H9 (cell line): ENCODE measurements around the gene PMP22. TPM values are rescaled to one million over a fixed set of nuclear protein-coding genes. Genes with fewer than 3 reads are reported as not detected.

Source experiments
- DNase-seq: peaks from one replicate; pipeline ENCODE4 v3.0.0-alpha.2; 2017
- H2AFZ ChIP-seq: one replicate; pipeline ENCODE4 v1.6.1; 2013; ENCODE audit warnings: mild to moderate bottlenecking, low read length, control low read depth, moderate library complexity
- H2AK5ac ChIP-seq: 2 replicates; pipeline ENCODE4 v1.6.1; 2013; ENCODE audit warnings: low read length, control low read depth, mixed read lengths; ENCODE audit not compliant: insufficient read length
- H2BK120ac ChIP-seq: one replicate; pipeline ENCODE4 v1.6.1; 2013; ENCODE audit warnings: low read depth, mild to moderate bottlenecking, low read length, control low read depth, inconsistent platforms; ENCODE audit not compliant: poor library complexity, severe bottlenecking
- H2BK12ac ChIP-seq: 2 replicates; pipeline ENCODE4 v1.6.1; 2013; ENCODE audit warnings: low read length, control low read depth, mixed read lengths, low read depth; ENCODE audit not compliant: insufficient read length
- H2BK15ac ChIP-seq: 2 replicates; pipeline ENCODE4 v1.6.1; 2013; ENCODE audit warnings: low read depth, low read length, control low read depth
- H2BK20ac ChIP-seq: one replicate; pipeline ENCODE4 v1.6.1; 2013; ENCODE audit warnings: low read depth, mild to moderate bottlenecking, low read length, control low read depth, inconsistent platforms; ENCODE audit not compliant: poor library complexity, severe bottlenecking
- H2BK5ac ChIP-seq: 2 replicates; pipeline ENCODE4 v1.6.1; 2013; ENCODE audit warnings: low read length, control low read depth, mixed read lengths; ENCODE audit not compliant: insufficient read length
- H3K14ac ChIP-seq: 2 replicates; pipeline ENCODE4 v1.6.1; 2013; ENCODE audit warnings: low read length, control low read depth; ENCODE audit not compliant: insufficient read depth
- H3K18ac ChIP-seq: 2 replicates; pipeline ENCODE4 v1.6.1; 2013; ENCODE audit warnings: low read depth, mild to moderate bottlenecking, mixed read lengths, low read length, control low read depth; ENCODE audit not compliant: insufficient read length
- H3K23ac ChIP-seq: 2 replicates; pipeline ENCODE4 v1.6.1; 2013; ENCODE audit warnings: low read length, control low read depth, mixed read lengths, low read depth; ENCODE audit not compliant: insufficient read length
- H3K23me2 ChIP-seq: 2 replicates; pipeline ENCODE4 v1.6.1; 2013; ENCODE audit warnings: low read depth, mild to moderate bottlenecking, mixed read lengths, low read length, control low read depth; ENCODE audit not compliant: insufficient read length, poor library complexity, severe bottlenecking
- H3K27ac ChIP-seq: 2 replicates; pipeline ENCODE4 v1.5.1; 2013; ENCODE audit warnings: low read length, control low read depth, mixed read lengths, low read depth; ENCODE audit not compliant: insufficient read length
- H3K27me3 ChIP-seq: 2 replicates; pipeline ENCODE4 v1.6.1; 2013; ENCODE audit warnings: low read length, control low read depth, inconsistent platforms; ENCODE audit not compliant: insufficient read depth
- H3K4ac ChIP-seq: 2 replicates; pipeline ENCODE4 v1.6.1; 2013; ENCODE audit warnings: low read depth, mild to moderate bottlenecking, control low read depth, inconsistent platforms, low read length, moderate library complexity
- H3K4me1 ChIP-seq: 2 replicates; pipeline ENCODE4 v1.6.1; 2013; ENCODE audit warnings: low read length, control low read depth, inconsistent platforms; ENCODE audit not compliant: insufficient read depth
- H3K4me2 ChIP-seq: 2 replicates; pipeline ENCODE4 v1.6.1; 2013; ENCODE audit warnings: low read length, control low read depth, mixed read lengths; ENCODE audit not compliant: insufficient read length, insufficient read depth
- H3K56ac ChIP-seq: 2 replicates; pipeline ENCODE4 v1.6.1; 2013; ENCODE audit warnings: low read depth, mild to moderate bottlenecking, mixed read lengths, low read length, control low read depth; ENCODE audit not compliant: insufficient read length
- H3K79me1 ChIP-seq: 2 replicates; pipeline ENCODE4 v1.6.1; 2013; ENCODE audit warnings: low read depth, mild to moderate bottlenecking, moderate library complexity, low read length, control low read depth, inconsistent platforms; ENCODE audit not compliant: insufficient read depth, poor library complexity, severe bottlenecking
- H3K79me2 ChIP-seq: 2 replicates; pipeline ENCODE4 v1.6.1; 2013; ENCODE audit warnings: low read length, control low read depth, inconsistent platforms; ENCODE audit not compliant: insufficient read depth
- H3K9ac ChIP-seq: 2 replicates; pipeline ENCODE4 v1.6.1; 2013; ENCODE audit warnings: low read length, control low read depth, mixed read lengths; ENCODE audit not compliant: insufficient read length; ENCODE audit errors: extremely low read depth
- H3K9me3 ChIP-seq: one replicate; pipeline ENCODE4 v1.6.1; 2013; ENCODE audit warnings: low read depth, low read length, inconsistent platforms; ENCODE audit not compliant: control insufficient read depth
- H3T11ph ChIP-seq: one replicate; pipeline ENCODE4 v1.6.1; 2013; ENCODE audit warnings: mild to moderate bottlenecking, low read length, control low read depth, inconsistent platforms
- H4K20me1 ChIP-seq: one replicate; pipeline ENCODE4 v1.6.1; 2013; ENCODE audit not compliant: control insufficient read depth, insufficient read length, insufficient read depth
- H4K5ac ChIP-seq: 2 replicates; pipeline ENCODE4 v1.6.1; 2013; ENCODE audit warnings: low read depth, mild to moderate bottlenecking, mixed read lengths, low read length, control low read depth; ENCODE audit not compliant: insufficient read length
- H4K8ac ChIP-seq: replicated peaks from 2 replicates; pipeline ENCODE4 v1.6.1; 2013; ENCODE audit warnings: low read length, control low read depth, mixed read lengths, low read depth; ENCODE audit not compliant: insufficient read length
- H4K91ac ChIP-seq: 2 replicates; pipeline ENCODE4 v1.6.1; 2013; ENCODE audit warnings: low read depth, mild to moderate bottlenecking, moderate library complexity, mixed read lengths, low read length, control low read depth; ENCODE audit not compliant: insufficient read length
- H3K27ac Mint-ChIP-seq, 3 experiments: 2 replicates in 2 of 3; 3 replicates in 1 of 3; pipeline ENCODE4 v1.8.0; 2020 to 2021; ENCODE audit warnings: mixed read lengths in 3 of 3, mild to moderate bottlenecking in 1 of 3, moderate library complexity in 1 of 3
- H3K27me3 Mint-ChIP-seq: 2 replicates; pipeline ENCODE4 v1.8.0; 2021; ENCODE audit warnings: low read depth, mild to moderate bottlenecking, moderate library complexity, mixed read lengths
- H3K36me3 Mint-ChIP-seq, 3 experiments: 2 replicates in 2 of 3; 3 replicates in 1 of 3; pipeline ENCODE4 v1.8.0; 2020 to 2021; ENCODE audit warnings: low read depth in 3 of 3, mixed read lengths in 3 of 3; ENCODE audit not compliant: insufficient read depth in 1 of 3
- H3K4me1 Mint-ChIP-seq, 2 experiments: 2 replicates each; pipeline ENCODE4 v1.8.0; 2020; ENCODE audit warnings: mixed read lengths in 2 of 2
- H3K4me3 Mint-ChIP-seq, 2 experiments: 2 replicates in 1 of 2; 3 replicates in 1 of 2; pipeline ENCODE4 v1.8.0; 2020 to 2021; ENCODE audit warnings: mild to moderate bottlenecking in 2 of 2, mixed read lengths in 2 of 2, moderate library complexity in 1 of 2
- H3K9me3 Mint-ChIP-seq, 2 experiments: 2 replicates in 1 of 2; 3 replicates in 1 of 2; pipeline ENCODE4 v1.8.0; 2020; ENCODE audit warnings: mild to moderate bottlenecking in 2 of 2, mixed read lengths in 2 of 2, moderate library complexity in 1 of 2
- CTCF ChIP-seq: fragments of 200-600 bp; sonication (generic); conservative IDR thresholded peaks from 3 replicates; pipeline ENCODE4 v1.8.0; 2021; ENCODE audit warnings: antibody characterized with exemption, mild to moderate bottlenecking
- WGBS: extraction: QIAGEN DNeasy Blood & Tissue Kit; methylation state at CpG from one replicate; pipeline ENCODE4 v1.1.7; 2013; ENCODE audit warnings: missing lambda C conversion rate, low lambda C conversion rate, mixed read lengths; ENCODE audit not compliant: insufficient read length; ENCODE audit errors: extremely low coverage; 5-methylcytosine and 5-hydroxymethylcytosine counted together
- total RNA-seq: library from RNA; stranded (reverse); gene quantifications from 2 replicates; pipeline ENCODE4 v1.2.1, GENCODE V29; 2021

PMP22 gene
- total RNA-seq, 1 experiment from 2014 or later = 1.5 TPM

- Histone ChIP-seq H4K5ac (no peak overlapping the region), H3K9me3 (no peaks in the 10 kb centered on the region), H2BK5ac (no peak overlapping the region), H3K27me3 (peaks cover 46% of the 10 kb centered on the region), H2BK12ac (no peak overlapping the region), H3K4me2 (peak overlapping the region; percentile 71), H3K23me2 (peaks cover 25% of the 10 kb centered on the region), H3K23ac (no peak overlapping the region), H3K56ac (no peak overlapping the region), H3K18ac (no peak overlapping the region), H3T11ph (no peak overlapping the region), H3K79me2 (no peaks in the 10 kb centered on the region), H3K4me1 (no peaks in the 10 kb centered on the region), H3K79me1 (no peaks in the 10 kb centered on the region), H3K14ac (no peak overlapping the region), H4K91ac (no peak overlapping the region), H2BK120ac (no peak overlapping the region), H4K20me1 (no peaks in the 10 kb centered on the region), H4K8ac (no peak overlapping the region), H2AK5ac (no peak overlapping the region), H2AFZ (no peak overlapping the region), H2BK20ac (no peak overlapping the region), H2BK15ac (no peak overlapping the region), H3K4ac (no peak overlapping the region), H3K9ac (no peak overlapping the region), H3K27ac (no peak overlapping the region)
- peaks cover 22% of the 10 kb centered on the region in 2 experiments for H3K4me1 Mint-ChIP-seq
- H3K4me3 Mint-ChIP-seq = peak overlapping the region; percentile 82 to 90
- no CpG with 5 or more reads among the region's 17 CpGs for WGBS
- no peaks in the 10 kb centered on the region; a peak in 1 of 7 replicates for H3K36me3 Mint-ChIP-seq
- no peak for TF ChIP-seq CTCF
- H3K27ac Mint-ChIP-seq = no peak overlapping the region
- no peaks in the 10 kb centered on the region; a peak in 1 of 5 replicates for H3K9me3 Mint-ChIP-seq
- peaks cover 100% of the 10 kb centered on the region for H3K27me3 Mint-ChIP-seq
- DNase-seq = no peak
Measured at GRCh38 chr17:15263206-15263579, 1.9 kb downstream of the PMP22 start.
